ENCODE results near the gene SLC16A9. TPM values are rescaled to one million over a fixed set of nuclear protein-coding genes. Genes with fewer than 3 reads are reported as not detected.
A peak's percentile ranks its signal among the peaks of the same experiment; 100 is the strongest.
"Not testable (repeated sequence)": the region's sequence is repeated elsewhere in the genome, so short reads cannot be mapped to it uniquely, and the experiment has no call there.

Gene SLC16A9, protein sequence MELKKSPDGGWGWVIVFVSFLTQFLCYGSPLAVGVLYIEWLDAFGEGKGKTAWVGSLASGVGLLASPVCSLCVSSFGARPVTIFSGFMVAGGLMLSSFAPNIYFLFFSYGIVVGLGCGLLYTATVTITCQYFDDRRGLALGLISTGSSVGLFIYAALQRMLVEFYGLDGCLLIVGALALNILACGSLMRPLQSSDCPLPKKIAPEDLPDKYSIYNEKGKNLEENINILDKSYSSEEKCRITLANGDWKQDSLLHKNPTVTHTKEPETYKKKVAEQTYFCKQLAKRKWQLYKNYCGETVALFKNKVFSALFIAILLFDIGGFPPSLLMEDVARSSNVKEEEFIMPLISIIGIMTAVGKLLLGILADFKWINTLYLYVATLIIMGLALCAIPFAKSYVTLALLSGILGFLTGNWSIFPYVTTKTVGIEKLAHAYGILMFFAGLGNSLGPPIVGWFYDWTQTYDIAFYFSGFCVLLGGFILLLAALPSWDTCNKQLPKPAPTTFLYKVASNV
- 2.6 TPM for polyA plus RNA-seq (2013, experiment 1 of 2; ENCODE audit: insufficient read length)
- polyA plus RNA-seq (2013, experiment 2 of 2; ENCODE audit: insufficient read length), result 2.7 TPM

DNA sequence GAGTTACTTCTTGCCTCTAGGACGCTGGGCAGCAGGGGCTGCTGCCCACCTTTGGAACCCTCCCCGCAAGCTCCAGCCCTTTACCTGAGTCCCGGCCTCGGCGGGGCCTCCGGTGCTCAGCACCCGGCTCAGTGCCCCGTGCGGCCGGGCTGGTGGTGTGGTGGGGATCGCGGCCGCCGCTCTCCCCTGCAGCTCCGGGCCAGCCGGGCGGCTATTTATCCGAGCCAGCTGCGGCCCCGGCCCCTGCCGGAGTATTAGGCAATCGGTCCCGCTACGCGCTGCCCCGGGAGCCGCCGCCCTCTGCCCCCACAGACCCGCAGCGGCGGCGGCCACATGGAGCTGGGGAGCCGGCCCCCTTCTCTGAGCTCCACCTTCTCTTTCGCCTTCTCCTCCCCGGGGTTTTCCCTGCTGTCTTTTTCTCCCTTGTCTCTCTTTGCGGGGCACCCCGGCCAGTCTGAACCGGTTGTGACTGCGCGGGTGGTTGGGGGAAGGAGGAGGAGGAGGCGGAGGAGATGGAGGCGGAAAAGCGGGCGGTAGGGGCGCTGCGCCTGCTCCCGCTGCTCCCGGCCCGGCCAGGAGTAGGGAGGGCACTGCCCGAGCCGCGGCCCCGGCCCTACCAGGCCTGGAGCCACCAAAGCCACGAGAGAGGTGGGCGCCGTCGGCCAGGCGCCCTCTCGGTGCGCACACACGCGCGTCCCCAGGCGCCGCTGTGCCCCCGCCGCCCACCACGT lies at the start of gene SLC16A9:
SLC16A9 (minus strand) TSS at position 456 of the 731 bp plus-strand sequence. CDS start 25,559 bp downstream, outside the sequence.
- DNase-seq, result peak; percentile 60

DNA sequence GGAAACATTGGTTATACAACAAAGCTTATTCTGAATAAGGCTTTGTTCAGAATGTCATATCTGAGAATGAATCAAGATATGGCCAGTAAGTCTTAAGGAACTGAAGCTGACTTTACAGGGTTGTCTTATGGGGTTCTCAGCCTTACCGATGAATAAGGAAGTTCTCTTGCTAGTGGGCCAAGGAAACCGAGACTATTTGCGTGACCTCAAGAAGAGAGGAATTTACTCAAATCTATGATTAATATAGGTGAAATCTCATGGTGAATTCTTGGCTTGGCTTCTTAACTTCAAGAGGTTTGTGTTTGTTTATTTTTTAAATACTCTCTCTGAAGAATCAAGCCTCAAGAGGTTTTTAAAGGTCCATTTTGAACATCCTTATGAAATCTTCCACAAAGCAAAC lies 48.3 kb upstream of the SLC16A9 start:
- DNase-seq, result peak; percentile 20

DNA sequence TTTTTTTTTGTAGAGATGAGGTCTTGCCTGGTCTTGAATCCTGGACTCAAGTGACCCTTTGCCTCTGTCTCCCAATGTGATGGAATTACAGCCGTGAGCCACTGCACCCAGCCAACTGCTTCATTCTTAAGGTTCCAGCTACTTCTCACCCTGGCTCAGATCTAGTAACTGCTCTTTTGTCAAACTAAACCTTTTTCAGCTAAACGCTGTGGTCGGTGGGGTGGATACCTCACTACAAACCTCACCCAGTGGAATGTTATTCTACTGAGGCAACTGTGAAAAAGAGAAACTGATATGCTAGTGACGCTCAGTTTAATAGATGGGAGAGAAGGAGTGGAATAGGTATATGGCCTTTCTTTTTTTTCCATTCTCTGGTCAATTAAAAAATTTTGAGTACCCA lies 45.3 kb upstream of the SLC16A9 start:
- DNase-seq, result no peak

DNA sequence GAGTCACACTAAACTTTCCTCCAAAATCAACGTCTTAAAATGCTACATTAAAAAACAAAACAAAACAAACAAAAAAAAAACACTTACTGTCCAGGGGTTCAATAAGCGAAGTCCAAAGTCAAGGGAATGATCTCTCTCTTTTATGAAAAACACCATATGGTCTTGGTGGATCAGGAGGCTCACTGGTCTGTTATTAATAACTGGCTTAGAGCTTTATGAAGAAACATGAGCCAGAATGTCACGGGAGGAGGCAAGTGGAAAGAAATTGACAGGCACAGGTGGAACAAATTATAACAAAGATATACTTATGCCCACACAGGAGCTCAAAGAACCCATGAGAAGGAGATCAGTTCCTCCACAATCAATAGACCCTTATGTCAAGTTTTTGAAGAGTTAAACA lies 43.6 kb upstream of the SLC16A9 start, which contains the start of gene MRLN:
MRLN (minus strand) TSS at position 189 of the 400 bp plus-strand sequence.
- DNase-seq, result no peak

DNA sequence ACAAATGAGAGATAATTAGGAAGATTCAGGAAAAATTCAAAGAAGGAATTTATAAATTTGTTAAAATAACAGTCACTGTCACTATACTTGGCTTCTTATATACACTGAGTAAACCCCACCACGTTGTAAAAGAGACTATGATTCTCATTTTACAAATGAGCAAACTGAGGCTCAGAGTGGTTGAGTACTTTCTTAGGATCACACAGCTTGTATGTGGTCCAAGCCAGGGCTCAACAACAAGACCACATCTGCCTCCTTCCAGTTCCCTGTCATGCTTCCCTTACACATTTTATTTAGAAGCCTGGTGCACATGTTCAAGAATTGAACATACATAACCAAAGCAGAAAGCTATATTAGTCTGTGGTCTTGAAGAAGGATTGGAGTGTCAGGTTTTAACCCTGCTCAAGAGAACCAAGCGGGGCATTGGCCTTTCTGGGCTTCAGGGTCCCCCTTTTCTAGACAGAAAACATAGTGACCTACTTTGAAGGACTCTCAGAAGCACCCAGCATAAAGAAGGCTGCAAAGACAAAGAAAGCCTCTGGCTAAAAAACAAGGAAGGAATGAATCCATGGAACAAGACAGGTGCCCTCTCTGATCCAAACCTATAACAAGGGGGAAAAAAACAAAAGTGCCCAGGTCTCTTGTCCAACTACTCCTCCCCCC lies 42.8 kb upstream of the SLC16A9 start:
- DNase-seq, result no peak

DNA sequence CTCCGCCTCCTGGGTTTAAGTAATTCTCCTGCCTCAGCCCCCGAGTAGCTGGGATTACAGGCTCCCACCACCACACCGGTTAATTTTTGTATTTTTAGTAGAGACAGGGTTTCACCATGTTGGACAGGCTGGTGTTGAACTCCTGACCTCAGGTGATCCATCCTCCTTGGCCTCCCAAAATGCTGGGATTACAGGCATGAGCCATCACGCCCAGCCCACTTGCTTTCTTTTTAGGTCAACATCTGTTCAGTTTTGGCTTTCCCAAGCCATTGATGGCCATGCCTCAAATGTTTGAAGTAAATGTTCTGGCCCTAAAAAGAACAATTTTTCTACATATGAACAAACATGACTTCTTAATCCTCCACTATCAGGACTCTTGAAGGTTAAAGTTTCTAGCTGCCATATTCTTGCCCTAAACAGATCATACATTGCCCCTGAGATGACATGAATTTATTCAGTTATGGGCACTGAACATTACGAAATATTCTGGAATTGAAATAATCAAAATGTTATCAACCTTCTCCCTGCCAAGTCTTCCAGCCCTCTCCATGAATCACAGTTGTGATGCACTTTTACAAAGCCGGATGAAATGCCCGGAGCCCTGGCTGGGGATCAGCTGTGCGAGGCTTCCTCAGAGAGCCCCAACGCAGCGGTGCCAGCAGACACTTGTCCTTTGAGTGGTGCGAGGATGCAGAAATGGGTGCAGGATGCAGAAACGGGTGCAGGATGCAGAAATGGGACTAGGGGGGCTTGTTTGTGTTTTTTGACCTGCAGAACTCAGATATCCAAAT lies 40.7 kb upstream of the SLC16A9 start:
- no peak for DNase-seq

DNA sequence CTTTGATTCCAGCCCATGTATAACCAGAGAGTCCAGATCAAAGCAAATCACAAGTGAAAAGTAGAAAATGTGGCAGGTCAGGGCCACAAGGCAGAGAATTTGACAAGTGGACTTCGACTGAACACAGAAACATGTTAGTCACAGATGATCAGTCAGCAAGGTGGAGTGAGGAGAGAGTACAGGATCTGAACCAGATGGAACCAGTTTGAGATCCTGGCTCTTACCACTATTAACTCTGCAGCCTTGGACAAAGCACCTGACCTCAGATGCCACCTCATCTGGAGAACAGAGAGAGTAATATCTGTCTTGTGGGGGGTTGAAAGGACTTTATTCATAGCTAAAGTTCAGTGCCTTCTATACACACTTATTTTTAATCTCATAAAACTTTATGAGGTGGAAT lies 39.2 kb upstream of the SLC16A9 start:
- no peak for DNase-seq

DNA sequence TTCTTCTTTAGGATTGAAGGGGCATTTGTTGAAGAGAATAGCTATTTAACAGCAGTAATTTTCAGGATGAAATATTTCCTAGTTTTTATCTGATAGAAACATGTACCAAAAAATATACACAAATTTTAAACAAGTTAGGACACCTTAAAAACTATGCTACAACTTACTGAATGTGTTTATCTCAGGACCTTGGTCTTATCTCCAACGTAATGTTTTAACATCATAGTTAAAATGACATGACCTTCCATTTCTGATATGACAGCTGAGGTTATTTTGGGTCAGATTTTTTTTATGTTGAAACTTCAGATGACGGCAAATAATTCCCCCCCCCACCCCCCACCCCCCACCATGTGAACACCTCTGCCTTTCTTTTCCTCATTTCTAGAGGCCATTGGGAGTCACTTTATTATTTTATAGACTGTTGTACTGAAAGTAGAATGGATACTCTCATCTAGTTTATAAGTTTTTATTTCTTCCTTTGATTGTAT lies 35.6 kb upstream of the SLC16A9 start:
- DNase-seq, result no peak

DNA sequence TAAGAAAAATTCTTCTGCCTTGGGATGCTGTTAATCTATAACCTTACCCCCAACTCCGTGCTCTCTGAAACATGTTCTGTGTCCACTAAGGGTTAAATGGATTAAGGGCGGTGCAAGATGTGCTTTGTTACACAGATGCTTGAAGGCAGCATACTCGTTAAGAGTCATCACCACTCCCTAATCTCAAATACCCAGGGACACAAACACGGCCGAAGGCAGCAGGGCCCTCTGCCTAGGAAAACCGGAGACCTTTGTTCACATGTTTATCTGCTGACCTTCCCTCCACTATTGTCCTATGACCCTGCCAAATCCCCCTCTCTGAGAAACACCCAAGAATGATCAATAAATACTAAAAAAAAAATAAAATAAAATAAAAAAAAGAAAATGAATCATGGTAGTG lies 35.1 kb upstream of the SLC16A9 start:
- DNase-seq, result not testable (repeated sequence)

DNA sequence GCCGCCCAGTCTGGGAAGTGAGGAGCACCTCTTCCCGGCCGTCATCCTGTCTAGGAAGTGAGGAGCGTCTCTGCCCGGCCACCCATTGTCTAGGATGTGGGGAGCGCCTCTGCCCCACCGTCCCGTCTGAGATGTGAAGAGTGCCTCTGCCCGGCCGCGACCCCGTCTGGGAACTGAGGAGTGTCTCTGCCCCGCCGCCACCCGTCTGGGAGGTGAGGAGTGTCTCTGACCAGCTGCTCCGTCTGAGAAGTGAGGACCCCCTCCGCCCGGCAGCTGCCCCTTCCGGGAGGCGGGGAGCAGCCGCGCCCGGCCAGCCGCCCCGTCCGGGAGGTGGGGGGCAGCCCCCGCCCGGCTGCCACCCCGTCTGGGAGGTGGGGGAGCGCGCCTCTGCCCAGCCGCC lies 34.5 kb upstream of the SLC16A9 start:
- not testable (repeated sequence) for DNase-seq

DNA sequence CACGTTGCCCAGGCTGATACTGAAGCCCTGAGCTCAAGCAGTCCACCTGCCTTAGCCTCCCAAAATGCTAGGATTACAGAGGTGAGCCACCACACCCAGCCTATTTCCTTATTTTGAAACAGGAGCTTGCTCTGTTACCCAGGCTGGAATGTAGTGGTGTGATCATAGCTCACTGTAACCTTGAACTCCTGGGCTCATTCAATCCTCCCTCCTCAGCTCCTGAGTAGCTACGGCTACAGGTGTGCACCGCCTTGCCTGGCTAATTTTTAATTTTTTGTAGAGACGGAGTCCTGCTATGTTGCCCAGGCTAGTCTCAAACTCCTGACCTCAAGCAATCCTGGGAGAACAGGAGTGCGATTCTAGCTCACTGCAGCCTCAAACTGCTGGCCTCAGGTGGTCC lies 31.9 kb upstream of the SLC16A9 start:
- DNase-seq, result no peak

DNA sequence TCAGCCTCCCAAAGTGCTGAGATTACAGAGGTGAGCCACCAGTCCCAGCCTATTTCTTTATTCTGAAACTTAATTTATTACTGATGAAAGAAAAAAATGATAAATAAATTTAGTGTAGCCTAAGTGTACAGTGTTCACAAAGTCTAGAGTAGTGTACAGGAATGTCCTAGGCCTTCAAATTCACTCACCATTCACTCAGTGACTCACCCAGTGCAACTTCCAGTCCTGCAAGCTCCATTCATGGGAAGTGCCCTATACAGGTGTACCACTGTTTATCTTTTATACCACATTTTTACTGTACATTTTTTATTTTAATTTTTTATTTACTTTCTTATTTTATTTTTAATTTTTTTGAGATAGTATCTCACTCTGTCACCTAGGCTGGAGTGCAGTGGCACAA lies 31.4 kb upstream of the SLC16A9 start:
- DNase-seq, result no peak

DNA sequence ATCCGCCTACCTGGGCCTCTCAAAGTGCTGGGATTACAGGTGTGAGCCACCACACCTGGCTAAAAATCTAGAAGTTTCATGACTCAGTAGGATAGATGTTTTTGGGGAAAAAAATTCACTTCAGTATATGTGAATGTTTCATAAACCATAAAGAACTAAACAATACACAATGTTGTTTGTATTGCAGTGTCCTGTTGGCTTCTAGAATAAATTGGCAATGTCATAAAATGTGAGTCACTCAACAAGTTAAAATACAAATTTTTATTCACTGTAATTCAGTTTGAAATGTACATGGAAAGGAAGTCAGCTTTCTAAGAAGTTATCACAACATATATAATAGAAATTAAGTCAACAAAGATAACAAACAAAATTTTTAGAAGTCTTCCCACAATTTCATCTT lies 27.1 kb upstream of the SLC16A9 start:
- DNase-seq, result no peak

DNA sequence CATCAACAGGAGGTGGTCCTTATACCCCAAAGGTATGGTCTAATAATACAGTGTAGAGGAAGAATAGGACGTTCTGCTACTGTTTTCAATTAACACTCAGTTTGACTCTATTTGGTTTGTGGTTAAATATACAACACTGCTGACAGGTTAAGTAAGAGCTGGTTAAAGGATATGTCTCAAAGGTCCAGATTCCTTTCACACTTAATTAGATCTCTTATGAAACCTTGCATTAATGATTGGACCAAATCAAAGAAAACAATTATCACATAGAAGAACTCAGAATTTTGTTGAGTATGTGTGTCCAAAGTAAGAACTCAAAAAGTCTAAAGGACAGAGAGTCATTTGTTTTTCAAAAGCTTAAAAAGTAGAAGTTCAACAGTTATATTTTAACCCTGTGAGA lies 25.6 kb upstream of the SLC16A9 start:
- no peak for DNase-seq

DNA sequence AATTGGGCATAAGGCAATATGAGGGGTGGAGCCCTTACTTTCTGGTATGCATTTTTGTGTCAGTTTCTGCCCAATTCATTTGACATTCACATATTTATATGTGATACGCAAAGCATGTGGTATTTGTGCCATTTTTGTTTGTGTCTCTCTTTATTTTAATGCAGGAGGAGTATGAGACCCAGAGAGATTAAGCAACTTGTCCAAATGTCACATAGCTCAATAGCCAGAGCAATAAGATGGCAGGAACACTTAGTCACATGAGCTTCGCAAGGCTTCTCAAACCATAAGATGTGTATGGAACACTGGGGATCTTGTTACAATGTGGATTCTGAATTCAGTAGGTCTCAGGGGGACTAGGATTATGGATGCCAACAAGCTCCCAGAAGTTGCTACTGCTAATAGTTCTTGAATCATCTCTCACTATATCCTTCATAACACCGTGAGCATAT lies 24.4 kb upstream of the SLC16A9 start:
- DNase-seq, result no peak

DNA sequence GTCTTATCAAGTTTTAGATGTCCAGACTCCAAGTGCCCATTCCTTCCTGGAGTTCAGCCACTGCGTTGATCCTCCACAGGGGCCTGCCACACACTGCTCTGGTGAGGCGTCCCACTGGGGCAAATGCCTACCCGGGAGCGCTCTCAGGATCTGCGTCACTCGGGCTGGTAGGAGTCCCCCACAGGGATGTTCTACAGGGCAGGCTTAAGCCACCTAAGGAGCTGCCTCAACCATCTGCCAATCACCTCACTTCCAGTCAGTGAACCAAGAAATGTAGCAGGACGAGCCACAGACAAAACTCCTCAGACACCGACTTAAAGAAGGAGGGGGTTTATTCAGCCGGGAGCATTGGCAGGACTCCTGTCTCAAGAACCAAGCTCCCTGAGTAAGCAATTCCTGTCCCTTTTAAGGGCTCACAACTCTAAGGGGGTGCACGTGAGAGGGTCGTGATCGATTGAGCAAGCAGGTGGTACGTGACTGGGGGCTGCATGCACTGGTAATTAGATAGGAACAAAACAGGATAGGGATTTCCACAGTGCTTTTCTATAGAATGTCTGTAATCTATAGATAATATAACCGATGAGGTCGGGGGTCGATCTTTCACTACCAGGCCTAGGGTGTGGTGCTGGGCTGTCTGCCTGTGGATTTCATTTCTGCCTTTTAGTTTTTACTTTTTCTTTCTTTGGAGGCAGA lies 23.8 kb upstream of the SLC16A9 start:
- DNase-seq, result not testable (repeated sequence)

DNA sequence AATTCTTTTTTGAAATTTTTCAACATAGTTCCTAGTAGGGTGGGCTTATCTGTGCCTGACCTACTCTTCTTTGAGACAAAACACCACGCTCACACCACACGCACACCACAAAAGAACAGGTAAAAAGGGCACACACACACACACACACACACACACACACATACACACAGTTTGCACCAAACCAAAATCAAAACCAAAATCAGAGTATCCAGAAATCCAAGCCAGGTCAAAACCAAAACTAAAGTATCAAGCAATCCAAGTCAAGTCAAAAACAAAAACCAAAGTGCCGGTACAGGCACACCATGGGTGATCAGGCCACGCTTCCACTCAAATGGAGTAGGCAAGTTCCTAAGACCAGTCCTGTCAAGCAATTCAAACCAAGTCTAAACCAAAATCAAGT lies 23.2 kb upstream of the SLC16A9 start:
- DNase-seq, result not testable (repeated sequence)

DNA sequence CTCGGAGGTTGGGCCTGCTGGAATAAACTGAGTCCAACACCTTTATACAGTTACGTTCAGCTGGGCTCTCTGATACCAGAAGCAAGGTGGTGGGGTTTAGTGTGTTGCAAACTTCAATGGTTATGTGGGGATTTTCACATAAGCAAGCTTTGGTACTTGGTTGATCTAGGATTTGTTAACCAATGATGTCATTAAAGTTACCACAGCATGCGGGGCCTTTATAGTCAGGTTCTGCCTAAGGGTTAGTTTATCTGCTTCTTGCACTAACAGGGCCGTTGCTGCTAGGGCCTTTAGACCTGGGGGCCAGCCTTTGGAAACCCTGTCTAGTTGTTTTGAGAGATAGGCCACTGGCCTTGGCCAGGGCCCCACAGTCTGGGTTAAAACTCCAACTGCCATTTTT lies 19.5 kb upstream of the SLC16A9 start:
- DNase-seq, result not testable (repeated sequence)

DNA sequence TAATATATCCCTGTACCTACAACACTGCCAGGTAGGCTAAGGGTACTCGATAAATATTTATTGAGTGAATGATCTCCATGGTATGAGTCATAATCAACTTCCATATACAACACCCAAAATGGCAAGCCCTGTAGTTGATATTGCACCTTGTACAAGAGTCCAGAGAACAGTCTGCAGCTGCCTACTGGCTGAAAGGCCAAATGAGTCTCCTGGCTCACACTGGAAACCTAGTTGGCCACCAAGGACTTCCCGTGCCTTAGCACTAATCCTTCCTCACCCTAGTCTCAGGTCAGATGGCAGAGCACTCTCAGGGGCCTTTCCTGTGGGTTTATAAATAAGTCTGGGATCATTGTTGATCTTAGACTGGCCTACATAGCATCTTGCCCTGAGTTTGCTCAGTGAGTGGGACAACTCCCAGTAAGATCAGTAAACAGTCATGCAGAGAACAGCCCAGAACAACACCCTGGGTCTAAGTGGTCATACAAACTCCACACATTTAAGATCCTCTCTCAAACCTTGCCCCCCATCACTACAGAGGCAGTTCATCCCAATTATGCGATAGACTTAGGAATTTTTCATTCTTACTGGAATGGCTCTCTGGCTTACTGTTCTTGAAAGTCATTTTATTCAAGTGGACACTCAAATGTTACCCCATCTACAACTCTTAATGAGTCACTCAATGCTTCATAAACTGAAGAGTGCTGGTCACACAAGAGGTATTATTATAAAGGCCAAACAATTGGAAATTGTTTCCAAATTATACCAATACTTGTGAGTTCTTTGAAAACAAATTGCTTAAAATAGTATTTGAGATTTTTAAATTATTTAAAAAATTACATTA lies 14.7 kb upstream of the SLC16A9 start:
- no peak for DNase-seq

DNA sequence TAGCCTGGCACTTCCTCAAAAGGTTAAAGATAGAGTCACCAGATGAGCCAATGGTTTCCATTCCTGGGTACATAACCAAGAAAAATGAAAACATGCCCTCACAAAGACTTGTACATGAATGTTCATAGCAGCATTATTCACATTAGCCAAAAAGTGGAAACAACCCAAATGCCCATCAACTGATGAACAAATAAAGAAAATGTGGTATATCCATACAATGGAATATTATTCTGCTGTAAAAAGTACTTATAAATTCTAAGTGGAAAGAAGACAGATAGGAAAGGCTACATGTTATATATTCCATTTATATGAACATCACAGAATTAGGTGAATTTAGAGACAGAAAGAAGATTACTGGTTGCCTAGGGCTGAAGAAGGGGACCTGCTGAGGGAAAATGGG lies 10.7 kb upstream of the SLC16A9 start:
- DNase-seq, result no peak

All from fibroblast of skin of abdomen (primary cell).